ENCODE results near the gene PCK1.

PCK1 gene

DNA sequence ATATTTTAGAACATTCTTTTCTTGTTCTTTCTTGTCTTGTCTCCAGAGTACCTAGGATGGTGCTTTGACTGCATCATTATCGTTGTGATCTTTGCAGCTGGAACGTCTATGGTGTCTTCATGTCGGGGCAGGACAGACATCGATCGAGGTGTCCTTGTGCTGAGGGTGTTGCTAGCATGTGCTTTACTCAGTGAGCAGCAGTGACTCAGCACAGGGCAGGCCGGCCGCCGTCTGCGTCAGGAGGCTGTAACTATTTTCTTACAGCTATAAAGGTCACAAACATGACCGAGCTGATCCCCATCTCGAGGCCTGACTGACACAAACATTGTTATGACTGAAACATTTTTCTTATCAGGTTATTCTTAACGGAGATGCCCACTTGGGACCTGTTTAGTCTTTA is 21.0 kb upstream of the PCK1 start:
- H3K27me3 Mint-ChIP-seq (ENCODE audit: low read depth, poor library complexity), result peaks cover 43% of the 10 kb centered on the region
- no peak overlapping the region for H3K27ac Mint-ChIP-seq
- no peak for DNase-seq
- peaks cover 1% of the 10 kb centered on the region for H3K4me1 Mint-ChIP-seq
- TF ChIP-seq, protein P1, sequence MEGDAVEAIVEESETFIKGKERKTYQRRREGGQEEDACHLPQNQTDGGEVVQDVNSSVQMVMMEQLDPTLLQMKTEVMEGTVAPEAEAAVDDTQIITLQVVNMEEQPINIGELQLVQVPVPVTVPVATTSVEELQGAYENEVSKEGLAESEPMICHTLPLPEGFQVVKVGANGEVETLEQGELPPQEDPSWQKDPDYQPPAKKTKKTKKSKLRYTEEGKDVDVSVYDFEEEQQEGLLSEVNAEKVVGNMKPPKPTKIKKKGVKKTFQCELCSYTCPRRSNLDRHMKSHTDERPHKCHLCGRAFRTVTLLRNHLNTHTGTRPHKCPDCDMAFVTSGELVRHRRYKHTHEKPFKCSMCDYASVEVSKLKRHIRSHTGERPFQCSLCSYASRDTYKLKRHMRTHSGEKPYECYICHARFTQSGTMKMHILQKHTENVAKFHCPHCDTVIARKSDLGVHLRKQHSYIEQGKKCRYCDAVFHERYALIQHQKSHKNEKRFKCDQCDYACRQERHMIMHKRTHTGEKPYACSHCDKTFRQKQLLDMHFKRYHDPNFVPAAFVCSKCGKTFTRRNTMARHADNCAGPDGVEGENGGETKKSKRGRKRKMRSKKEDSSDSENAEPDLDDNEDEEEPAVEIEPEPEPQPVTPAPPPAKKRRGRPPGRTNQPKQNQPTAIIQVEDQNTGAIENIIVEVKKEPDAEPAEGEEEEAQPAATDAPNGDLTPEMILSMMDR (IDR thresholded peaks at IDR 0.05), result no peak
- H3K4me3 Mint-ChIP-seq, result no peak overlapping the region
- H3K36me3 Mint-ChIP-seq (ENCODE audit: low read depth), result peaks cover 15% of the 10 kb centered on the region
- H3K9me3 Mint-ChIP-seq, result peaks cover 44% of the 10 kb centered on the region

DNA sequence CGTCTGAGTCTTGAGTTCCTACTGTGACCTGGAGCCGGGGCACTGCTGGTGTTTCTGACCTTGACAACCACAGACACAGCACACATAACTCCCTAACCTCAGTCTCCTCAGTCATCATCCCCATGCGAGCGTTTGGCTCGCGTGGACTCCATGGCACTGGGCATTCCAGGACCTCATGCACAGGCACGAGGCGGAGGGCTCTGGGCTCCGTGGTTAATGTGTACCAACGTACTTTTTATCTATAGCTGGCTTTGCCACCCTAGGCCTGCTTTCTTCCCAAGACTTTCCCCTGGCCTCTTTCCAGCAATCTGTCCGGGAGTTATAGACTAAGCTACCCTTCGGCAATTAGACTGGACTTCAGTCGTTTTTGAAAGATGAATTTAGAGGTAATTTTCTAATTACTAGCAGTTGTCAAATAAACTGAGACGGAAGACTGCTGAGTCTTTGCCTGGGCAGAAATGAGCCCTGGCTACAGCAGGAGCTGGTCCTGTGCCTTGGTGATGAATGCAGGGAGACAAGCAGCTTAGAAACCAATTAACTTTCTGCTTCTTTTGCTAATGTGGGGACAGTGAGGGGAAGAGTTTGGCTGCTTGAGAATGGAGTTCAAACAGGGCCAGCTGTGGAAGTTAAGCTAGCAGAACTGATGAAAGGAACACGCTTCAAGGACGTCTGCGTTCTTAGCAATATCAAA is 19.9 kb upstream of the PCK1 start:
- Mint-ChIP-seq H3K4me3 (no peak overlapping the region), H3K27ac (no peak overlapping the region), H3K36me3 (ENCODE audit: low read depth) (peaks cover 7% of the 10 kb centered on the region), H3K4me1 (peaks cover 7% of the 10 kb centered on the region), H3K27me3 (ENCODE audit: low read depth, poor library complexity) (peaks cover 45% of the 10 kb centered on the region), H3K9me3 (peaks cover 34% of the 10 kb centered on the region)
- TF ChIP-seq, protein P1 (IDR thresholded peaks at IDR 0.05), result no peak
- no peak for DNase-seq

DNA sequence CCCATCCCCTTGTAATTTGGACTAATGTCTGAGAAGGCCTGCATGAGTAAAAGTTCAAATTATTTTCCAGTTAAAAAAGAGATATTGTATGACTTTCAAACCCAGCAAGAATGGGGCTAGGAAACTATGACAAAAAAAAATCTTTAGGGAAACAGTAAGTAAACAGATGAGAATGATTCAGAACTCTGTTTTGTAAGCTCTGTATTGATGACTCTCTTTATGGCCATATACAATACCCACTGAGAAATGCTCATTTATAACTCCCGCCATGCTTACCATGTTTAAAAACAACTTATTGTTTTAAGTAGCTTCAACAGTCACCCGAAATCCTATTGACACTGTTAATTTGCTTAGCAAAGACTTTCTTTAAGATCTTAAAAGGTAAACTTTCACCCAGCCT is 17.2 kb upstream of the PCK1 start:
- no peak overlapping the region for H3K4me3 Mint-ChIP-seq
- H3K36me3 Mint-ChIP-seq (ENCODE audit: low read depth), result peaks cover 4% of the 10 kb centered on the region
- H3K27ac Mint-ChIP-seq, result no peak overlapping the region
- TF ChIP-seq, protein P1 (IDR thresholded peaks at IDR 0.05), result no peak
- H3K27me3 Mint-ChIP-seq (ENCODE audit: low read depth, poor library complexity), result peaks cover 26% of the 10 kb centered on the region
- no peak for DNase-seq
- H3K4me1 Mint-ChIP-seq, result peaks cover 7% of the 10 kb centered on the region
- H3K9me3 Mint-ChIP-seq, result peaks cover 10% of the 10 kb centered on the region

DNA sequence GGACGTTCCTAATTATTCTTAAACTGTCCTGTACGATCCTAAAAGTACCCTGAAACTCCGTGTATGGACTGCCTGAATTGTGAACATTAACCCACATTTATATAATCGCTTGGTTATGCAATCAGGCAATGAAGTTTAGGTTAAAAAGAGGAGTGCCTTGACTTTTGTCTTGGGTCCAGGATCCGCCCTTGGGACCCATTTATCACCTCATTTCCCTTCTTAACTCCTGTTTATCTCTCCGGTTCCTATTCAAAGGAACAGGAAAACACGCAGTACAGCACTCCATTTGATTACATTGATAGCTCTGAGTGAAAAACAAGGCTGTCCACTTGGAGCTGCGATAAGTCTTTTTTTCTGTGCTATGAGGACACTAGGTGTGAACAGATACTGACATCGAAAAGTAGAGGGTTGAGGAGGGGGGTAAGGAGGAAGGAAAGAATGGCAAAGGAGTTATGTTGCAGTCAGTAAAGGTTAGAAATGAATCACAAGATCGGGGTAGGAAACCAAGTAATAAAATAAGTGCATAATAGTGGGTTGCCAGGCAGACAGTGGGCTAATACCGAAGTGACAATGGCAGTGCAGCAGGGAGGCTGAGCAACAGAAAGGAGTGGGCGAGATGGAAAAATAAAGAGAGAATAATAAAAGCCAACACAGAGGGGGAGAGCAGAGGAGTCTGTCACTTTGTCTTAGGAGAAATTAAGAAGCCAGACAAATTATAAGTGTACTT is 15.9 kb upstream of the PCK1 start:
- H3K27ac Mint-ChIP-seq, result no peak overlapping the region
- H3K9me3 Mint-ChIP-seq, result peaks cover under 1% of the 10 kb centered on the region

DNA sequence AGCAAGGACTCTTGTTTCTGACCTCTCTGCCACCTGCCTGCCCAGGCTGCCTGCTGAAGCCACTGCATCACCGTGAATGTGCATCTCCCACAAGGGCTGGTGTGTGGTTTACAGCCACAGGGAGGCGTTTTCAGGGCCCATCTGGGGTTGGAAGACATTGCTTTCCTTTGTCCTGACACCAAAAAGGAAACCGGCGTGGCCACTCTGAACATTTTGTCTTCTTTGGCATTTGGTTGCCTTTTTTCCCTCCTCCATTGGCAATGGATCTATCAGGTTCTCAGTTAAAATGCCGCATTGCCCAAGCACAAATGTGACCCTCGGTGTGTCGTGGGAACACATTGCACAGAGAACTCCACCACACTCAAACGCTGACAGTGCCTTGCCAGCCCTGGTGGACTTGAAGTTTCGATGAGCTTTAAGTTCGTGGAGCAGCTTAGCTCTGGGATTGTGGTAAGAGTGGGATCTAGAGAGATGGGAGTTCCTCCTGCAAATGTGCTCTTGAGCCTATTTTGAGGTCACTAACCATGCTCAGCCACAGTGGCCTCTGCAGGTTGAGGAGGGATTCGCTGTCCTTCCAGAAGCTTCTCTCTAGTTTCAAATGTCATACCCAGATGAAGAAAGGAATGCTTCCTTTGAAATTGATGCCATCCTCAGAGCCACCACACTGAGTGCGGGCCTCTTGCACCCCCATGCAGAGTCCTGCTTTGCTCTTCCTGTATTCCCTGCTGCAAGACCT is 14.8 kb upstream of the PCK1 start:
- Mint-ChIP-seq H3K27ac (no peak overlapping the region), H3K36me3 (ENCODE audit: low read depth) (no peaks in the 10 kb centered on the region), H3K4me3 (no peak overlapping the region), H3K9me3 (no peaks in the 10 kb centered on the region), H3K4me1 (peaks cover 9% of the 10 kb centered on the region), H3K27me3 (ENCODE audit: low read depth, poor library complexity) (peaks cover 19% of the 10 kb centered on the region)
- DNase-seq, result no peak
- TF ChIP-seq, protein P1 (IDR thresholded peaks at IDR 0.05), result no peak

More for the DNA sequence above, 15.9 kb upstream of the PCK1 start:
- no peak for DNase-seq
- TF ChIP-seq, protein P1 (IDR thresholded peaks at IDR 0.05), result no peak
- Mint-ChIP-seq H3K36me3 (ENCODE audit: low read depth) (no peaks in the 10 kb centered on the region), H3K4me1 (peaks cover 7% of the 10 kb centered on the region), H3K4me3 (no peak overlapping the region), H3K27me3 (ENCODE audit: low read depth, poor library complexity) (peaks cover 24% of the 10 kb centered on the region)
